GM12878 (cell line): Measurements from ENCODE around the gene NODAL. TPM values are rescaled to one million over a fixed set of nuclear protein-coding genes. Genes with fewer than 3 reads are reported as not detected.

Experiments
- ATAC-seq: fragments of 200-7000 bp; cut with Tn5 transposase; 3 replicates; pipeline ENCODE4 v1.9.1; 2020; ENCODE audit warnings: mild to moderate bottlenecking, moderate library complexity
- BruUV-seq: library from RNA; stranded (reverse); fragments of 400-500 nt; replicated peaks from 2 replicates; lab custom pipeline; 2021; lab: Mats Ljungman, UMichigan
- CTCF ChIA-PET: fragments of 300-600 bp; sonication (Branson Sonifier 250); formaldehyde crosslinking; extraction: SDS; loops from one replicate; lab custom pipeline; 2021; ENCODE audit warnings: inconsistent platforms; lab: Yijun Ruan, JAX
- POLR2A ChIA-PET: fragments of 350-600 bp; formaldehyde crosslinking; extraction: SDS; loops from one replicate; lab custom pipeline; 2021; ENCODE audit warnings: inconsistent platforms; lab: Charles Lee
- RAD21 ChIA-PET: fragments of 300-600 bp; sonication (Branson Sonifier 250); formaldehyde crosslinking; loops from one replicate; lab custom pipeline; 2023; ENCODE audit warnings: antibody characterized with exemption; ENCODE audit not compliant: unreplicated experiment; lab: Charles Lee
- SMC1A ChIA-PET: fragments of 300-600 bp; sonication (Branson Sonifier 250); formaldehyde crosslinking; loops from one replicate; lab custom pipeline; 2023; ENCODE audit not compliant: unreplicated experiment, uncharacterized antibody; lab: Charles Lee
- DNase-seq: peaks from one replicate; pipeline ENCODE4 v3.0.0-alpha.2; 2011; ENCODE audit warnings: low read depth, low spot score
- FAIRE-seq: peaks from 3 replicates; lab custom pipeline; 2011; peaks lifted over from hg19 to GRCh38; lab: Jason Lieb, UNC
- H2AFZ ChIP-seq: 2 replicates; pipeline ENCODE4 v1.6.0; 2011; ENCODE audit warnings: low read depth, low read length, control low read depth; ENCODE audit not compliant: control insufficient read depth
- H3K27ac ChIP-seq: 2 replicates; pipeline ENCODE4 v1.5.1; 2011; ENCODE audit warnings: control low read depth; ENCODE audit not compliant: control insufficient read depth, insufficient read depth
- H3K27me3 ChIP-seq, 2 experiments: replicated peaks in 1 of 2; 2 replicates each; pipeline versions ENCODE4 v1.6.0 to v1.6.1; 2011; ENCODE audit warnings: low read length in 1 of 2; ENCODE audit not compliant: control insufficient read depth in 2 of 2, insufficient read depth in 2 of 2
- H3K36me3 ChIP-seq, 2 experiments: 2 replicates each; pipeline ENCODE4 v1.5.1; 2011; ENCODE audit warnings: low read length in 1 of 2; ENCODE audit not compliant: control insufficient read depth in 2 of 2, insufficient read depth in 2 of 2
- H3K4me1 ChIP-seq: 2 replicates; pipeline ENCODE4 v1.6.1; 2011; ENCODE audit warnings: mild to moderate bottlenecking, low read length, moderate library complexity, mixed read lengths; ENCODE audit not compliant: control insufficient read depth, insufficient read depth
- H3K4me2 ChIP-seq: 2 replicates; pipeline ENCODE4 v1.6.0; 2011; ENCODE audit warnings: control low read depth; ENCODE audit not compliant: control insufficient read depth, insufficient read depth
- H3K4me3 ChIP-seq: fragments of 200-600 bp; sonication (generic); 2 replicates; pipeline ENCODE4 v1.5.1; 2016
- H3K79me2 ChIP-seq: 2 replicates; pipeline ENCODE4 v1.6.0; 2011; ENCODE audit warnings: low read length; ENCODE audit not compliant: control insufficient read depth, insufficient read depth
- H3K9ac ChIP-seq: 2 replicates; pipeline ENCODE4 v1.8.0; 2011; ENCODE audit warnings: low read length, control low read depth, mixed read lengths; ENCODE audit not compliant: control insufficient read depth, insufficient read depth
- H3K9me3 ChIP-seq: replicated peaks from 3 replicates; pipeline ENCODE4 v1.5.1; 2011; ENCODE audit warnings: mild to moderate bottlenecking, low read length; ENCODE audit not compliant: control insufficient read depth, insufficient read depth
- H4K20me1 ChIP-seq: 2 replicates; pipeline ENCODE4 v1.6.0; 2011; ENCODE audit not compliant: control insufficient read depth, insufficient read depth
- BMI1 ChIP-seq: fragments of 450-650 bp; IDR thresholded peaks from 2 replicates; pipeline ENCODE4 v1.6.1; 2016; ENCODE audit warnings: mild to moderate bottlenecking, moderate library complexity, borderline replicate concordance
- FOXK2 ChIP-seq: fragments of 450-650 bp; IDR thresholded peaks from 2 replicates; pipeline ENCODE4 v1.6.1; 2017; ENCODE audit warnings: mild to moderate bottlenecking, moderate library complexity
- NFYB ChIP-seq: IDR thresholded peaks from 2 replicates; pipeline ENCODE4 v1.6.1; 2011; ENCODE audit warnings: low read depth, mild to moderate bottlenecking, low read length, improper control_type of control experiment, moderate library complexity; ENCODE audit not compliant: insufficient read depth
- RB1 ChIP-seq: fragments of 450-650 bp; formaldehyde crosslinking; IDR thresholded peaks from 2 replicates; pipeline ENCODE4 v1.6.1; 2017; ENCODE audit warnings: mild to moderate bottlenecking, borderline replicate concordance
- SIN3A ChIP-seq: IDR thresholded peaks from 2 replicates; pipeline ENCODE4 v1.6.1; 2012; ENCODE audit warnings: low read depth, low read length, improper control_type of control experiment
- SUZ12 ChIP-seq: fragments of 200-600 bp; sonication (generic); IDR thresholded peaks from one replicate; pipeline ENCODE4 v1.6.1; 2018; ENCODE audit warnings: antibody characterized with exemption, mild to moderate bottlenecking; ENCODE audit not compliant: unreplicated experiment
- WGBS: methylation state at CpG from one replicate; pipeline ENCODE4 v1.1.6; 2016; ENCODE audit warnings: low lambda C conversion rate; ENCODE audit not compliant: insufficient replicate concordance, insufficient coverage; ENCODE audit errors: missing lambda C conversion rate; 5-methylcytosine and 5-hydroxymethylcytosine counted together
- in situ Hi-C: fragments of 300-500 bp; cut with MboI; formaldehyde crosslinking; loops from 9 replicates; pipeline ENCODE4 v1.14.3; 2018; ENCODE audit warnings: mixed read lengths
- intact Hi-C: fragments of 100-400 bp; cut with micrococcal nuclease; formaldehyde crosslinking; loops from one replicate; pipeline ENCODE4 v1.14.2; 2022; ENCODE audit not compliant: unreplicated experiment
- polyA plus RNA-seq, 11 experiments: library from polyadenylated mRNA; depleted of rRNA in 4 of 11; unstranded in 6 of 11; stranded (reverse) in 5 of 11; fragments of >200 nt; fragmentation: Nextera tagmentation in 4 of 11; fragmentation: Illumina TruSeq in 1 of 11; extraction: Ambion mirVana in 4 of 11; extraction: Trizol in 1 of 11; gene quantifications; 1 replicate in 1 of 11; 2 replicates in 10 of 11; pipeline versions ENCODE4 v1.2.1 to v1.2.3, GENCODE V29; 2011 to 2016; ENCODE audit warnings: inconsistent platforms in 2 of 11, missing spikeins in 2 of 11, low read depth in 1 of 11
- total RNA-seq, 4 experiments: library from RNA; depleted of rRNA in 3 of 4; stranded (reverse); fragments of >200 nt in 3 of 4; fragmentation: Illumina TruSeq in 1 of 4; extraction: Trizol in 1 of 4; gene quantifications; 2 replicates each; pipeline versions ENCODE4 v1.2.1 to v1.2.3, GENCODE V29; 2013 to 2021

Gene NODAL
- total and polyA plus RNA-seq, 10 of the 15 experiments (the other 5 are each of a cell fraction or from before 2014, with no cell fraction given) = not detected

DNA sequence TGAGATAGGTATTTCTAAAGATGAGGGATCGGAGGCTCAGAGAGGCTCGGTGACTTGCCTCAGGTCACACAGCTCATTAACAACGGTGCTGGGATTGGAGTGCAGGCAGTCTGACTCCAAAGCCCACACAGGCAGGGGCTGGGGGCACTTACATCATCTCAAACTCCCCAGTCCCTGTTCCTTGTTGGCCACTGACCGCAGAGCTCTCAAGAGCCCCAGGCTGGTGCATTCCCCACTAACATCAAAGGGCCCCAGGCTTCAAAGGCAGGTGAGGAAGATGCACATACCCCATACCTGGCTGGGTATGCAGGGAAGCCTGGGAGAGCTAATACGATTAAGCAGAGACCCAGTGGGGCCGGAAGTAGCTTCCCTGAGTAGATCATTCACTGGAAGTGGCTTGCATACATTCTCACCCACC lies 13.7 kb upstream of the NODAL start:
- Histone ChIP-seq H4K20me1 (no peaks in the 10 kb centered on the region), H3K9me3 (no peaks in the 10 kb centered on the region), H3K27me3 (peaks cover 3 to 5% of the 10 kb centered on the region in 2 experiments; a peak in 3 of 4 replicates), H3K4me3 (no peak overlapping the region), H3K79me2 (no peaks in the 10 kb centered on the region), H3K27ac (no peak overlapping the region), H3K36me3 (no peaks in the 10 kb centered on the region), H3K4me1 (no peaks in the 10 kb centered on the region), H3K9ac (no peak overlapping the region), H3K4me2 (no peak overlapping the region), H2AFZ (no peak overlapping the region)
- RAD21 ChIA-PET = interaction anchor here (1.3 kb wide), 1 partner anchor 21 kb away, joined by 3 read pairs; no protein-coding TSS in a partner anchor
- WGBS = 34% methylated on average over 6 of the region's 6 CpGs
- ATAC-seq = no peak
- FAIRE-seq = no peak
- TF ChIP-seq NFYB = no peak
- no peak for TF ChIP-seq FOXK2
- TF ChIP-seq BMI1 = no peak
- no peak for TF ChIP-seq SUZ12
- TF ChIP-seq RB1 = no peak
- POLR2A ChIA-PET = no interaction called here
- intact Hi-C loops = no loop called here
- BruUV-seq = no TSS peak
- SMC1A ChIA-PET = interaction anchor here (0.7 to 1.4 kb wide), 3 partner anchors 24 to 33 kb away, joined by 3 to 4 read pairs (median 3); no protein-coding TSS in a partner anchor
- in situ Hi-C loops = no loop called here
- CTCF ChIA-PET = interaction anchor here (1.0 to 1.2 kb wide), 2 partner anchors 10 to 233 kb away, joined by 3 read pairs; no protein-coding TSS in a partner anchor
- no peak for DNase-seq

GRCh38 chr10:70448236-70448635 lies 6.8 kb upstream of the NODAL start:
- POLR2A ChIA-PET = no interaction called here
- TF ChIP-seq SIN3A = no peak
- SMC1A ChIA-PET = interaction anchor here (0.6 kb wide), 1 partner anchor 12 kb away, joined by 3 read pairs; no protein-coding TSS in a partner anchor
- FAIRE-seq (no peak), DNase-seq (no peak), ATAC-seq (no peak)
- Histone ChIP-seq H3K9ac (no peak overlapping the region), H3K27me3 (no peaks in the 10 kb centered on the region; a peak in 1 of 4 replicates), H3K4me3 (no peak overlapping the region), H2AFZ (no peak overlapping the region), H4K20me1 (no peaks in the 10 kb centered on the region), H3K36me3 (no peaks in the 10 kb centered on the region), H3K4me1 (no peaks in the 10 kb centered on the region), H3K4me2 (no peak overlapping the region), H3K27ac (no peak overlapping the region), H3K79me2 (no peaks in the 10 kb centered on the region), H3K9me3 (no peaks in the 10 kb centered on the region)
- no TSS peak for BruUV-seq
- RAD21 ChIA-PET = no interaction called here
- CTCF ChIA-PET = interaction anchor here (0.6 to 1.6 kb wide), 2 partner anchors 15 to 20 kb away, joined by 3 read pairs; no protein-coding TSS in a partner anchor
- 26% methylated on average over 2 of the region's 2 CpGs for WGBS
- in situ Hi-C loops = no loop called here
- intact Hi-C loops = no loop called here
